HepG2 (cell line): ENCODE results near the gene SAMD4A. TPM values are rescaled to one million over a fixed set of nuclear protein-coding genes. Genes with fewer than 3 reads are reported as not detected.
A peak's percentile ranks its signal among the peaks of the same experiment; 100 is the strongest.

Source experiments
- HNF1A ChIP-seq, 2 experiments: sonication (generic) in 1 of 2; formaldehyde crosslinking in 1 of 2; IDR thresholded peaks; 2 replicates each; pipeline versions ENCODE4 v1.4.0 to v1.6.1; 2016 to 2020; ENCODE audit warnings: borderline replicate concordance in 1 of 2, low read depth in 1 of 2, mild to moderate bottlenecking in 1 of 2, missing genetic modification reagents in 1 of 2
- PRDM10 ChIP-seq: sonication (generic); formaldehyde crosslinking; IDR thresholded peaks from 2 replicates; pipeline ENCODE4 v1.4.0; 2020; ENCODE audit warnings: low read depth, missing genetic modification reagents
- RAD21 ChIP-seq: fragments of 450-650 bp; formaldehyde crosslinking; IDR thresholded peaks from 2 replicates; pipeline ENCODE4 v1.5.0; 2020; ENCODE audit warnings: mild to moderate bottlenecking
- ZBTB40 ChIP-seq, 2 experiments: fragments of 450-650 bp in 1 of 2; sonication (generic) in 1 of 2; formaldehyde crosslinking in 1 of 2; IDR thresholded peaks; 2 replicates each; pipeline versions ENCODE4 v1.6.1 to v1.8.0; 2016 to 2022; ENCODE audit warnings: antibody characterized with exemption in 1 of 2, mild to moderate bottlenecking in 1 of 2, missing genetic modification reagents in 1 of 2
- ZNF558 ChIP-seq: sonication (generic); formaldehyde crosslinking; IDR thresholded peaks from 2 replicates; pipeline ENCODE4 v1.9.0; 2022; ENCODE audit warnings: mild to moderate bottlenecking, missing genetic modification reagents, borderline replicate concordance
- ZNF883 ChIP-seq: sonication (generic); formaldehyde crosslinking; IDR thresholded peaks from 2 replicates; pipeline ENCODE4 v1.5.1; 2020; ENCODE audit warnings: mild to moderate bottlenecking, missing genetic modification reagents; ENCODE audit errors: not compliant biosample characterization
- polyA plus RNA-seq, 8 experiments: library from polyadenylated mRNA; depleted of rRNA in 3 of 8; stranded (reverse) in 7 of 8; unstranded in 1 of 8; fragments of >200 nt; fragmentation: Illumina TruSeq in 4 of 8; extraction: Trizol in 4 of 8; gene quantifications; 2 replicates each; pipeline versions ENCODE4 v1.2.1 to v1.2.3, GENCODE V29; 2011 to 2016; ENCODE audit warnings: low read depth in 4 of 8, missing spikeins in 1 of 8, mixed read lengths in 1 of 8; ENCODE audit not compliant: insufficient read depth in 1 of 8
- total RNA-seq, 5 experiments: library from RNA; depleted of rRNA; stranded (reverse); fragments of >200 nt; fragmentation: Illumina TruSeq; extraction: Trizol; gene quantifications; 2 replicates each; pipeline ENCODE4 v1.2.3, GENCODE V29; 2016; ENCODE audit warnings: low read depth in 1 of 5

SAMD4A gene
- total and polyA plus RNA-seq, 2 of the 13 experiments (the other 11 are each of a cell fraction or from before 2014, with no cell fraction given) = 11.8 to 13.0 TPM

- no peak for TF ChIP-seq ZNF558 (CRISPR knock-in tag)
- TF ChIP-seq RAD21 (CRISPR knock-in tag) = peak; percentile 33; the same call in 1 of the 2 replicates
- TF ChIP-seq HNF1A (IDR thresholded peaks at IDR 0.05; ENCODE audit: low read depth) = peak; percentile 76
- peak; percentile 24; the same call in 1 of the 2 replicates for TF ChIP-seq HNF1A (CRISPR knock-in tag; IDR thresholded peaks at IDR 0.05; ENCODE audit: borderline replicate concordance)
- TF ChIP-seq PRDM10 (CRISPR knock-in tag) = no peak
- TF ChIP-seq ZBTB40 (IDR thresholded peaks at IDR 0.05) = no peak
- TF ChIP-seq ZBTB40 (CRISPR knock-in tag; IDR thresholded peaks at IDR 0.05) = no peak
- no peak for TF ChIP-seq ZNF883 (CRISPR knock-in tag)
Measured at GRCh38 chr14:54564071-54564867, 2.7 kb upstream of the SAMD4A start (continued).
